ENCODE data around the gene MEF2B. TPM values are rescaled to one million over a fixed set of nuclear protein-coding genes. Genes with fewer than 3 reads are reported as not detected.

The MEF2B gene
- total and polyA plus RNA-seq, 10 of the 15 experiments (the other 5 are each of a cell fraction or from before 2014, with no cell fraction given), result 0.09 to 33.0 (median 8.9) TPM

- DNase-seq (ENCODE audit: low read depth, low spot score) (no peak), ATAC-seq (no peak), FAIRE-seq (no peak)
- Histone ChIP-seq H3K4me3 (no peak overlapping the region), H2AFZ (ENCODE audit: control insufficient read depth, low read depth, low read length) (no peak overlapping the region), H3K9me3 (replicated peaks; ENCODE audit: control insufficient read depth, insufficient read depth, low read length) (no peaks in the 10 kb centered on the region), H3K27ac (ENCODE audit: control insufficient read depth, insufficient read depth) (no peak overlapping the region), H3K27me3 (replicated peaks in 1 of 2; ENCODE audit: control insufficient read depth in 2 of 2, insufficient read depth in 2 of 2, low read length in 1 of 2) (no peaks in the 10 kb centered on the region), H3K4me2 (ENCODE audit: control insufficient read depth, insufficient read depth) (no peak overlapping the region), H3K9ac (ENCODE audit: control insufficient read depth, insufficient read depth, low read length) (no peak overlapping the region), H3K79me2 (ENCODE audit: control insufficient read depth, insufficient read depth, low read length) (peaks cover 9% of the 10 kb centered on the region), H4K20me1 (ENCODE audit: control insufficient read depth, insufficient read depth) (no peaks in the 10 kb centered on the region), H3K4me1 (ENCODE audit: control insufficient read depth, insufficient read depth, low read length) (peaks cover 6% of the 10 kb centered on the region; the same call in 1 of the 2 replicates), H3K36me3 (ENCODE audit: control insufficient read depth in 2 of 2, insufficient read depth in 2 of 2, low read length in 1 of 2) (peaks cover 5 to 6% of the 10 kb centered on the region in 2 experiments; a peak in 3 of 4 replicates)
- ChIA-PET CTCF (interaction anchor here (0.7 to 6.8 kb wide), 7 partner anchors 10 to 92 kb away, joined by 3 to 76 read pairs (median 6); partner anchors contain the start of gene MEF2B), RAD21 (ENCODE audit: unreplicated experiment) (interaction anchor here (1.0 to 5.3 kb wide), 2 partner anchors 14 to 32 kb away, joined by 4 to 39 read pairs; no protein-coding TSS in a partner anchor), SMC1A (ENCODE audit: uncharacterized antibody, unreplicated experiment) (interaction anchor here (1.2 to 2.7 kb wide), 3 partner anchors 18 to 33 kb away, joined by 3 to 24 read pairs (median 4); no protein-coding TSS in a partner anchor), POLR2A (interaction anchor here (0.5 kb wide), 1 partner anchor 10 kb away, joined by 3 read pairs; no protein-coding TSS in a partner anchor)
- TF ChIP-seq ATF3 (IDR thresholded peaks at IDR 0.05; ENCODE audit: borderline replicate concordance, extremely low read depth, low read depth, low read length) (no peak), RBBP5 (conservative IDR thresholded peaks at IDR 0.05) (no peak), TCF7 (IDR thresholded peaks at IDR 0.05; ENCODE audit: borderline replicate concordance) (no peak), SREBF2 (IDR thresholded peaks at IDR 0.05; ENCODE audit: low read length) (no peak), POLR2A (IDR thresholded peaks at IDR 0.05; ENCODE audit: low read depth, low read length) (no peak), EZH2 (IDR thresholded peaks at IDR 0.05; ENCODE audit: borderline replicate concordance, control insufficient read depth, low read depth, low read length) (no peak), CBFB (IDR thresholded peaks at IDR 0.05; ENCODE audit: low read depth) (no peak), PAX8 (IDR thresholded peaks at IDR 0.05) (no peak), ZNF24 (IDR thresholded peaks at IDR 0.05) (no peak), JUNB (IDR thresholded peaks at IDR 0.05) (no peak), BRCA1 (IDR thresholded peaks at IDR 0.05; ENCODE audit: low read depth, low read length) (no peak), FOXK2 (IDR thresholded peaks at IDR 0.05) (no peak), MAX (IDR thresholded peaks at IDR 0.05; ENCODE audit: low read depth, low read length) (no peak)
- 90% methylated on average over 12 of the region's 12 CpGs for WGBS (ENCODE audit: insufficient coverage, insufficient replicate concordance, low lambda C conversion rate, missing lambda C conversion rate)
- in situ Hi-C loops (cut with MboI), result loop anchor here (5.0 to 10.0 kb wide), 3 partner anchors 35 to 352 kb away; no protein-coding TSS in a partner anchor
- intact Hi-C loops (cut with micrococcal nuclease; ENCODE audit: unreplicated experiment), result no loop called here
- no TSS peak for BruUV-seq (replicated peaks)
Measured at GRCh38 chr19:19142347-19142746, 27.7 kb downstream of the MEF2B start.
